WTC11 (cell line): ENCODE measurements around the gene DNPH1. TPM values are rescaled to one million over a fixed set of nuclear protein-coding genes. Genes with fewer than 3 reads are reported as not detected.

Experiments
- ATAC-seq: fragments of 200-7000 bp; cut with Tn5 transposase; 2 replicates; pipeline ENCODE4 v1.10.0; 2021; ENCODE audit warnings: mild to moderate bottlenecking, moderate library complexity
- CTCF ChIA-PET: fragments of 300-600 bp; sonication (Branson Sonifier 250); formaldehyde crosslinking; loops from one replicate; lab custom pipeline; 2021; ENCODE audit warnings: antibody characterized with exemption; lab: Charles Lee
- POLR2A ChIA-PET: fragments of 350-600 bp; sonication (Branson Sonifier 250); formaldehyde crosslinking; loops from one replicate; lab custom pipeline; 2021; ENCODE audit warnings: antibody characterized with exemption; lab: Charles Lee
- DNase-seq: peaks from one replicate; pipeline ENCODE4 v3.0.0; 2021; ENCODE audit warnings: low spot score
- H3K27ac Mint-ChIP-seq: 2 replicates; pipeline ENCODE4 v1.8.0; 2021; ENCODE audit warnings: mixed read lengths
- H3K27me3 Mint-ChIP-seq: 2 replicates; pipeline ENCODE4 v1.8.0; 2021; ENCODE audit warnings: low read depth, mild to moderate bottlenecking, moderate library complexity, mixed read lengths
- H3K36me3 Mint-ChIP-seq: 2 replicates; pipeline ENCODE4 v1.8.0; 2021; ENCODE audit warnings: mixed read lengths
- H3K4me1 Mint-ChIP-seq: 2 replicates; pipeline ENCODE4 v1.8.0; 2022; ENCODE audit warnings: mixed read lengths
- H3K4me3 Mint-ChIP-seq: 2 replicates; pipeline ENCODE4 v1.8.0; 2021; ENCODE audit warnings: mild to moderate bottlenecking, moderate library complexity, mixed read lengths
- H3K9me3 Mint-ChIP-seq: 2 replicates; pipeline ENCODE4 v1.8.0; 2021; ENCODE audit warnings: mixed read lengths
- ATF3 ChIP-seq: sonication (generic); formaldehyde crosslinking; conservative IDR thresholded peaks from 2 replicates; pipeline ENCODE4 v1.8.1; 2022; ENCODE audit warnings: mild to moderate bottlenecking, missing genetic modification reagents
- CBFB ChIP-seq: sonication (generic); formaldehyde crosslinking; IDR thresholded peaks from 2 replicates; pipeline ENCODE4 v1.8.1; 2022; ENCODE audit warnings: mild to moderate bottlenecking, low read depth, missing genetic modification reagents
- CDX4 ChIP-seq: fragments of 250-450 bp; sonication (Bioruptor Pico); IDR thresholded peaks from 2 replicates; pipeline ENCODE4 v1.9.0; 2021; ENCODE audit warnings: moderate library complexity, mild to moderate bottlenecking, inconsistent platforms, borderline replicate concordance
- E2F4 ChIP-seq: sonication (generic); formaldehyde crosslinking; IDR thresholded peaks from 2 replicates; pipeline ENCODE4 v1.8.1; 2022; ENCODE audit warnings: low read depth, mild to moderate bottlenecking, moderate library complexity, missing genetic modification reagents, borderline replicate concordance
- EMX1 ChIP-seq: fragments of 250-450 bp; sonication (Bioruptor Pico); IDR thresholded peaks from 2 replicates; pipeline ENCODE4 v1.8.0; 2021; ENCODE audit warnings: mild to moderate bottlenecking
- GABPB1 ChIP-seq: sonication (generic); formaldehyde crosslinking; IDR thresholded peaks from 2 replicates; pipeline ENCODE4 v1.8.1; 2023; ENCODE audit warnings: mild to moderate bottlenecking, missing genetic modification reagents
- HMGA2 ChIP-seq: fragments of 250-450 bp; sonication (Bioruptor Pico); IDR thresholded peaks from 2 replicates; pipeline ENCODE4 v1.4.0; 2021; ENCODE audit warnings: mild to moderate bottlenecking, moderate library complexity
- MYBL2 ChIP-seq: sonication (generic); formaldehyde crosslinking; IDR thresholded peaks from 2 replicates; pipeline ENCODE4 v1.8.1; 2023; ENCODE audit warnings: mild to moderate bottlenecking, moderate library complexity, missing genetic modification reagents
- SMAD3 ChIP-seq: sonication (generic); formaldehyde crosslinking; IDR thresholded peaks from 2 replicates; pipeline ENCODE4 v1.8.0; 2022; ENCODE audit warnings: missing genetic modification reagents, mild to moderate bottlenecking, borderline replicate concordance
- SMAD4 ChIP-seq: sonication (generic); formaldehyde crosslinking; IDR thresholded peaks from 2 replicates; pipeline ENCODE4 v1.8.0; 2022; ENCODE audit warnings: mild to moderate bottlenecking, missing genetic modification reagents
- SOX15 ChIP-seq: fragments of 250-450 bp; sonication (Bioruptor Pico); IDR thresholded peaks from 2 replicates; pipeline ENCODE4 v1.9.0; 2021; ENCODE audit warnings: mild to moderate bottlenecking
- TP53 ChIP-seq: sonication (generic); formaldehyde crosslinking; IDR thresholded peaks from 2 replicates; pipeline ENCODE4 v1.8.1; 2023; ENCODE audit warnings: mild to moderate bottlenecking, missing genetic modification reagents
- ZBTB21 ChIP-seq: sonication (generic); formaldehyde crosslinking; IDR thresholded peaks from 2 replicates; pipeline ENCODE4 v1.8.1; 2023; ENCODE audit warnings: mild to moderate bottlenecking, missing genetic modification reagents, borderline replicate concordance
- ZNF121 ChIP-seq: sonication (generic); formaldehyde crosslinking; IDR thresholded peaks from 2 replicates; pipeline ENCODE4 v1.8.0; 2023; ENCODE audit warnings: missing genetic modification reagents
- ZNF425 ChIP-seq: fragments of 250-450 bp; sonication (Bioruptor Pico); conservative IDR thresholded peaks from 2 replicates; pipeline ENCODE4 v1.9.0; 2021; ENCODE audit warnings: mild to moderate bottlenecking
- ZNF532 ChIP-seq: fragments of 250-450 bp; sonication (Bioruptor Pico); IDR thresholded peaks from 2 replicates; pipeline ENCODE4 v1.9.0; 2021; ENCODE audit warnings: mild to moderate bottlenecking, borderline replicate concordance
- total RNA-seq: library from RNA; stranded (reverse); gene quantifications from 3 replicates; pipeline ENCODE4 v1.2.3, GENCODE V29; 2021
- TF ChIP-seq, protein P1 (sequence below): fragments of 250-450 bp; sonication (Bioruptor Pico); IDR thresholded peaks from 2 replicates; pipeline ENCODE4 v1.9.0; 2021; ENCODE audit warnings: mild to moderate bottlenecking
- TF ChIP-seq, protein P2 (sequence below): sonication (generic); formaldehyde crosslinking; IDR thresholded peaks from 2 replicates; pipeline ENCODE4 v1.8.0; 2022; ENCODE audit warnings: mild to moderate bottlenecking, missing genetic modification reagents

The DNPH1 gene
- total RNA-seq, 1 experiment from 2014 or later = 48.4 TPM

- no peak for TF ChIP-seq SMAD3 (CRISPR knock-in tag)
- no peak for TF ChIP-seq ZBTB21 (CRISPR knock-in tag)
- TF ChIP-seq, protein P1, sequence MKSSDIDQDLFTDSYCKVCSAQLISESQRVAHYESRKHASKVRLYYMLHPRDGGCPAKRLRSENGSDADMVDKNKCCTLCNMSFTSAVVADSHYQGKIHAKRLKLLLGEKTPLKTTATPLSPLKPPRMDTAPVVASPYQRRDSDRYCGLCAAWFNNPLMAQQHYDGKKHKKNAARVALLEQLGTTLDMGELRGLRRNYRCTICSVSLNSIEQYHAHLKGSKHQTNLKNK (CRISPR knock-in tag) = no peak
- no peak for TF ChIP-seq MYBL2 (CRISPR knock-in tag)
These were observed 36.3 kb upstream of the DNPH1 start (continued) for GRCh38 chr6:43265564-43265963.

GRCh38 chr6:43264599-43265145, 35.4 kb upstream of the DNPH1 start:
- Mint-ChIP-seq H3K36me3 (no peaks in the 10 kb centered on the region), H3K27me3 (peaks cover 24% of the 10 kb centered on the region), H3K9me3 (no peaks in the 10 kb centered on the region)
- ChIA-PET POLR2A (interaction anchor here (1.5 kb wide), 1 partner anchor 95 kb away, joined by 3 read pairs; no protein-coding TSS in a partner anchor), CTCF (interaction anchor here (1.0 to 4.8 kb wide), 9 partner anchors 22 to 231 kb away, joined by 3 to 27 read pairs (median 11); partner anchors contain the start of genes CRIP3, DNPH1 and ZNF318)
- TF ChIP-seq, protein P2, sequence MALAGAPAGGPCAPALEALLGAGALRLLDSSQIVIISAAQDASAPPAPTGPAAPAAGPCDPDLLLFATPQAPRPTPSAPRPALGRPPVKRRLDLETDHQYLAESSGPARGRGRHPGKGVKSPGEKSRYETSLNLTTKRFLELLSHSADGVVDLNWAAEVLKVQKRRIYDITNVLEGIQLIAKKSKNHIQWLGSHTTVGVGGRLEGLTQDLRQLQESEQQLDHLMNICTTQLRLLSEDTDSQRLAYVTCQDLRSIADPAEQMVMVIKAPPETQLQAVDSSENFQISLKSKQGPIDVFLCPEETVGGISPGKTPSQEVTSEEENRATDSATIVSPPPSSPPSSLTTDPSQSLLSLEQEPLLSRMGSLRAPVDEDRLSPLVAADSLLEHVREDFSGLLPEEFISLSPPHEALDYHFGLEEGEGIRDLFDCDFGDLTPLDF (CRISPR knock-in tag) = no peak
- TF ChIP-seq ZNF532 (CRISPR knock-in tag) (no peak), ZNF425 (CRISPR knock-in tag) (no peak), EMX1 (no peak), CBFB (CRISPR knock-in tag) (no peak), HMGA2 (no peak), TP53 (no peak), SOX15 (CRISPR knock-in tag) (no peak), E2F4 (CRISPR knock-in tag) (no peak), CDX4 (CRISPR knock-in tag) (no peak), GABPB1 (no peak), ATF3 (no peak), ZNF121 (no peak), SMAD4 (no peak)
- TF ChIP-seq, all 79 proteins: peak for 0
- ATAC-seq (no peak), DNase-seq (no peak)
- Mint-ChIP-seq H3K4me3 (no peak overlapping the region), H3K4me1 (peaks cover 31% of the 10 kb centered on the region), H3K27ac (no peak overlapping the region)
